Ecto neural progenitor cell (in vitro differentiated cells): ENCODE data around the gene SS18L1.
A peak's percentile ranks its signal among the peaks of the same experiment; 100 is the strongest.

ENCODE experiments used
- DNase-seq: peaks from one replicate; pipeline ENCODE4 v3.0.0-alpha.2; 2018; ENCODE audit warnings: low spot score

Gene SS18L1

GRCh38 chr20:62174021-62174804 lies 30.6 kb downstream of the SS18L1 start:
- DNase-seq, result no peak

GRCh38 chr20:62174870-62175624 lies 31.5 kb downstream of the SS18L1 start:
- no peak for DNase-seq

GRCh38 chr20:62175711-62176110 lies 32.1 kb downstream of the SS18L1 start:
- no peak for DNase-seq

- no peak for DNase-seq
These were observed 33.3 kb downstream of the SS18L1 start for GRCh38 chr20:62176866-62177265.

GRCh38 chr20:62177307-62177706 lies 33.7 kb downstream of the SS18L1 start:
- no peak for DNase-seq

GRCh38 chr20:62178316-62179161 lies 35.0 kb downstream of the SS18L1 start:
- DNase-seq, result no peak

GRCh38 chr20:62179162-62179504 lies 35.6 kb downstream of the SS18L1 start:
- DNase-seq, result no peak

- DNase-seq, result no peak
These were observed 38.2 kb downstream of the SS18L1 start for GRCh38 chr20:62181808-62182207.

GRCh38 chr20:62182469-62183425 lies 39.2 kb downstream of the SS18L1 start, which contains the start of gene MTG2:
MTG2 (plus strand) TSS chr20:62183028; CDS start chr20:62193421, 10,393 bp downstream.
- peak; percentile 96 for DNase-seq

GRCh38 chr20:62183426-62184142 lies 40.0 kb downstream of the SS18L1 start:
- DNase-seq, result no peak

- DNase-seq, result no peak
These were observed 42.5 kb downstream of the SS18L1 start for GRCh38 chr20:62186096-62186426.

GRCh38 chr20:62186887-62187866 lies 43.6 kb downstream of the SS18L1 start:
- no peak for DNase-seq

GRCh38 chr20:62190639-62191411 lies 47.3 kb downstream of the SS18L1 start:
- no peak for DNase-seq

GRCh38 chr20:62191781-62192559 lies 48.4 kb downstream of the SS18L1 start:
- DNase-seq, result no peak

- DNase-seq, result no peak
These were observed 49.1 kb downstream of the SS18L1 start for GRCh38 chr20:62192635-62193034.

GRCh38 chr20:62193079-62194025 lies 49.8 kb downstream of the SS18L1 start:
- no peak for DNase-seq

- no peak for DNase-seq
These were observed 51.5 kb downstream of the SS18L1 start for GRCh38 chr20:62195075-62195405.
